Hematopoietic multipotent progenitor cell treated with erythropoietin and hydrocortisone succinate and interleukin-3 and kit ligand, for 6 days (in vitro differentiated cells): ENCODE measurements around the gene CPSF4.
A peak's percentile ranks its signal among the peaks of the same experiment; 100 is the strongest.
"Not testable (repeated sequence)": the region's sequence is repeated elsewhere in the genome, so short reads cannot be mapped to it uniquely, and the experiment has no call there.

ENCODE experiments used
- DNase-seq: peaks from one replicate; pipeline ENCODE4 v3.0.0-alpha.2; 2015

Gene CPSF4

GRCh38 chr7:99408379-99409191, 30.2 kb upstream of the CPSF4 start, which contains the start of the genes BUD31 and PDAP1:
TSS of gene BUD31 (plus strand) at chr7:99408969. CDS start at chr7:99411093, 2,124 bp downstream.
TSS of gene PDAP1 (minus strand) at chr7:99408597. CDS start at chr7:99408548, 49 bp downstream.
- DNase-seq, result peak; percentile 96

- DNase-seq, result peak; percentile 60
These were observed 29.6 kb upstream of the CPSF4 start for GRCh38 chr7:99409192-99409572.

DNA sequence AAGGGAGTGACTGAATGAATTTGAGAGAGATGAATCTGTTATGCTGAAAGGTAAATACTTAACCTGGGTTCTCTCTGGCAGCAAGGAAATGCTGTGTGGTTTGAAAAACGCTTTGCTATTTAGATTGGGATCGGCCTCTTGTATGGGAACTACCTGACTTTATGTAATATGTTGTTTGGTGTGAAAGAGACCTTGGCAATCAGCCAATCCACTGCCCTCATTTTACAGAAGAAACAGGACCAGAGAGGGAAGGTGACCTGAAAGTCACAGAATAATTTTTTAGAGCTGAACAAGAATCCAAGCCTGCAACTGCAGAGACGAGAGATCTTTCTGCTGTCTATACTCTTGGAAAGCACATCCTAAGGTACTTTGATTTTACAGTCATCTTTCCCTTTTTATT, 28.9 kb upstream of the CPSF4 start:
- peak; percentile 53 for DNase-seq

GRCh38 chr7:99410635-99411034, 28.1 kb upstream of the CPSF4 start:
- no peak for DNase-seq

GRCh38 chr7:99415513-99416127, 23.1 kb upstream of the CPSF4 start:
- peak; percentile 61 for DNase-seq

- no peak for DNase-seq
These were observed 20.5 kb upstream of the CPSF4 start for GRCh38 chr7:99418260-99418659.

- DNase-seq, result no peak
These were observed 19.3 kb upstream of the CPSF4 start for GRCh38 chr7:99419323-99420021.

DNA sequence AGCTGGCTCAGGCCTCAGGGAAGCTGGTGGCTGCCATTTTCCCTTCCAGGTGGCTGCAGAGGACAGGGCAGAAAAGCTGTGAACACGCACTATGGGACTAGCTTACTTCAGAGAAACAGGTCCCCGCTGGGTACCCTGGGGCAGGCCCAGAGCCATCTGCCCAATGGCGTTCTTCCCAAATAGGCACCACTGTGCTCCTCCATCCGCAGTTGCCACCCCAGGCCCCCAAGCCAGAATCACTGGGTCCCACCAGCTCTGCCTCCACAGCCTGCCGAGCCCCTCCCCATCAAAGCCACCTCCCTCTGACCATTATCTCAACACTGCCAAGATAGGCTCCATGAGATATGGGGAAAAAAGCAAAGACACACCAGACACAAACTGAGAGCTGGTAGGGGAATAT, 18.5 kb upstream of the CPSF4 start:
- no peak for DNase-seq

GRCh38 chr7:99420986-99421385, 17.8 kb upstream of the CPSF4 start:
- no peak for DNase-seq

GRCh38 chr7:99422186-99422585, 16.6 kb upstream of the CPSF4 start:
- DNase-seq, result peak; percentile 67

DNA sequence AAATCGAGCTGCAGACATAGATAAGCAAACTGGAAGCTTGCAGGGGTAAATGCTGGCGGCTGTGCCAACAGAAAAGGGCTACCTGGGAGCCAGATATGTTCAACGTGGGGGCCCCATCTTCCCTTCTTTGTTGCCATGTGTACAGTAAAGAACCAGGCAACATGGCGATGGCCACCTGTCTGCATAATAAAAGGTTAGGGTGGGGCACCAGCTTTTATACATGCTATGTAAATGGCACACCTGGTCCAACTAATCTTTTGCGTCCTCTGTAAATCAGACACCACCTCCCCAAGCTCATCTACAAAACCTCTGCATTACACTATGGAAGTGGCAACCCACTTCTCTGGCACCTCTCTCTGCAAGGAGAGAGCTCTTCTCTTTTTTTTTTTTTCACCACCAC, 16.1 kb upstream of the CPSF4 start:
- no peak for DNase-seq

- no peak for DNase-seq
These were observed 13.6 kb upstream of the CPSF4 start for GRCh38 chr7:99424932-99425730.

DNA sequence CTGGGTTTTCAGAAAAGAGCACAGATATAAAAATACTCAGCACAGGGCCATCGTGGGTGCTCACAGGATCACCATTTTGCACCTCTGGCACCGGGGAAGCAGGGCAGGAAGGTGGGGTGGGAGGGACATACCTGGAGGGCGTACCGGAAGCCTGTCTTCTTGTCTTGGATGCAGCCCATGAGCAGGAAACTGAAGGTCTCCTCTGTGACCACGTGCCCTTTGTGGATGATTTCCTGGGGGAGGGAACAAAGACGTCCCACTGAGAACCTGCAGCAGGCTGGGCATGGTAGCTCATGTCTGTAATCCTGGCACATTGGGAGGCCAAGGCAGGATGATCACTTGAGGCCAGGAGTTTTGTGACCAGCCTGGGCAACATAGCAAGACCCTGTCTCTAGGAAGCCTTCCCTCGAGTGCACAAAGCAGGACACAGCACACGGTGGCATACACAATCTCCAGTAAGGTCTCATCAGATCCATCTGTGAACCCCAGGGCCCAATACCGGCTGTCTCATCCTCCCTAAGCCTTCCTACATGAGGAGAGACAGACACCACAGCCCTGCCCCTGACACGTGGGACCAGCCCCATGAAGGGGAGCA, 9.7 kb upstream of the CPSF4 start:
- DNase-seq, result no peak

DNA sequence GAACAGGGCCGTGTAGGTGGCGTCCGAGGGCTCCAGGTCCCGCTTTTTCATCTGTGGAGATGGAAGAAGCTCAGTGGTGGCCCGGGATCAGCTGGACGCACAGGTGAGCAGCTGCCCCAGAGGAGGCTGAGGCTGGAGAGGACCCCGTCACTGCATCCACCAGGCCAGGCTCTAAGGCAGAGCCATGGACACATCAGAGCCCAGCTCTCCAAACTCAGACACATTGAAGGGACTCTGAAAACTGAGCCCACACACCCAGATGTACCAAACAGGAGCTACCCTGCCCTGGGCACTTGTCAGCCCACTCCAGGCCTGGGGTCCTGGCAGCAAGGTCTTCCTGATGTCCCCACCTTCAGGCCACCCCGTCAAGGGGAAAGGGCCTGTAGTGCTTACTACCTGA, 9.0 kb upstream of the CPSF4 start:
- no peak for DNase-seq

DNA sequence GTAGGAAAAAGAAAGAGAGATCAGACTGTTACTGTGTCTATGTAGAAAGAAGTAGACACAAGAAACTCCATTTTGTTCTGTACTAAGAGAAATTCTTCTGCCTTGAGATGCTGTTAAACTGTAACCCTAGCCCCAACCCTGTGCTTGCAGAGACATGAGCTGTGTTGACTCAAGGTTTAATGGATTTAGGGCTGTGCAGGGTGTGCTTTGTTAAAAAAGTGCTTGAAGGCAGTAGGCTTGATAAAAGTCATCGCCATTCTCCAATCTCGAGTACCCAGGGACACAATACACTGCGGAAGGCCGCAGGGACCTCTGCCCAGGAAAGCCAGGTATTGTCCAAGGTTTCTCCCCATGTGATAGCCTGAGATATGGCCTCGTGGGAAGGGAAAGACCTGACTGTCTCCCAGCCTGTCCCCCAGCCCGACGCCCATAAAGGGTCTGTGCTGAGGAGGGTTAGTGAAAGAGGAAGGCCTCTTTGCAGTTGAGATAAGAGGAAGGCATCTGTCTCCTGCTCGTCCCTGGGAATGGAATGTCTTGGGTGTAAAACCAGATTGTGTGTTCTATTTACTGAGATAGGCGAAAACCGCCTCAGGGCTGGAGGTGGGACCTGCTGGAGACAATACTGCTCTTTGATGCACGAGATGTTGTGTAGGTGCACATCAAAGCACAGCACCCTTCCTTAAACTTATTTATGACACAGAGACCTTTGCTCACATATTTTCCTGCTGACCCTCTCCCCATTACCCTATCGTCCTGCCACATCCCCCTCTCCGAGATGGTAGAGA, 6.8 kb upstream of the CPSF4 start:
- DNase-seq, result not testable (repeated sequence)

DNA sequence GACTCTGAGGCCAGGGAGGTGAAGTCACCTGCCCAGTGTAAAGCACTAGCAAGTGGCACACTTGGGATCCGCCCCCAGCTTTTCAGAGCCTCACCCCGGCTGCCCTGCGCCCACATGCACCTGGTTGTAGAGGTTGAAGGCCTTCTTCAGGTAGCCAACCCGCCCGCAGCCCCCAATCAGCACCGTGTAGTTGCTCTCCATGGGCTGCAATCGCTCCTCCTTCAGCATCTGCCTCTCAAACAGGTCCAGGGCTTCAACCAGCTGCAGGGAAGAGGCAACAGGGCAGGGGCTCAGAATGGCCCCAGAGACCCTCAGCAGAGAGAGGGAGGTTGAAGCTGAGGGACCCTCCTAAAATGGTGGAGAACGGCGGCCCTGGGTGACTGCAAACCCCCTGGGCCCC, 5.6 kb upstream of the CPSF4 start:
- DNase-seq, result no peak

- no peak for DNase-seq
These were observed 684 bp upstream of the CPSF4 start for GRCh38 chr7:99437946-99438572.

DNA sequence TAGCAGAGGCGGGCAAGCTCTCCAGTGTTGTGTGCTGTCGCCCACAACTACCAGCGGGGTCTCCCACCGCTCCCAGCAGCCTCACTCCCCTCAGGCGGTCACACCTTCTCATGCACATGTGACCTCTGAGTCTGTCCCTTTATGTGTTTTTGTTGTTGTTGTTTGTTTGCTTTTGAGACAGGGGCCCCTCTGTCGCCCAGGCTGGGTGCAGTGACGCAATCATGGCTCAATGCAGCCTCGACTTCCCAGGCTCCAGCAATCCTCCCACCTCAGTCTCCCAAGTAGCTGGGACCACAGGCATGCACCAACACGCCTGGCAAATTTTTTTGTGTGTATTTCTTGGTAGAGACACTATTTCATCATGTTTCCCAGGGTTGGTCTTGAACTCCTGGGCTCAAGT, 1.5 kb downstream of the CPSF4 start:
- DNase-seq, result no peak

- no peak for DNase-seq
These were observed 7.4 kb downstream of the CPSF4 start for GRCh38 chr7:99446096-99446495.

GRCh38 chr7:99447943-99448342, 9.2 kb downstream of the CPSF4 start:
- DNase-seq, result peak; percentile 33

GRCh38 chr7:99448855-99449254, 10.1 kb downstream of the CPSF4 start:
- no peak for DNase-seq
